Sigmoid colon (tissue), 4 donors: Measurements from ENCODE around the gene C1orf122.

Source experiments
- CTCF ChIP-seq, 4 experiments: fragments of 450-650 bp in 3 of 4; fragments of 200-600 bp in 1 of 4; IDR thresholded peaks; one replicate each; pipeline ENCODE4 v1.5.1; 2016 to 2019; ENCODE audit warnings: antibody characterized with exemption in 4 of 4, mild to moderate bottlenecking in 3 of 4, moderate library complexity in 2 of 4
- EP300 ChIP-seq, 4 donors: sonication (generic); formaldehyde crosslinking; IDR thresholded peaks; one replicate each; pipeline ENCODE4 v1.6.1; 2017; ENCODE audit warnings: antibody characterized with exemption in 4 of 4
- POLR2A ChIP-seq, 2 donors: fragments of 450-650 bp; IDR thresholded peaks; one replicate each; pipeline ENCODE4 v1.6.1; 2016; ENCODE audit warnings: antibody characterized with exemption in 2 of 2, mild to moderate bottlenecking in 2 of 2, moderate library complexity in 2 of 2
- POLR2AphosphoS5 ChIP-seq, 4 donors: sonication (generic); formaldehyde crosslinking; IDR thresholded peaks; one replicate each; pipeline ENCODE4 v1.6.1; 2017; ENCODE audit warnings: antibody characterized with exemption in 4 of 4

GRCh38 chr1:37828410-37829074 is 21.0 kb downstream of the C1orf122 start:
- TF ChIP-seq CTCF (IDR thresholded peaks at IDR 0.05), result no peak
- no peak for TF ChIP-seq POLR2A (IDR thresholded peaks at IDR 0.05)
- no peak for TF ChIP-seq POLR2AphosphoS5 (IDR thresholded peaks at IDR 0.05)
- no peak for TF ChIP-seq EP300 (IDR thresholded peaks at IDR 0.05)
